Measurements from ENCODE around the gene NTN3.

GRCh38 chr16:2424061-2425007 lies 46.8 kb upstream of the NTN3 start:
- TF ChIP-seq MAFK (IDR thresholded peaks at IDR 0.05; ENCODE audit: low read depth, low read length) (no peak), CTCF (conservative IDR thresholded peaks at IDR 0.05; ENCODE audit: low read depth, low read length) (no peak), SMC3 (IDR thresholded peaks at IDR 0.05; ENCODE audit: low read depth, low read length) (no peak)

Data from IMR-90 (cell line).